CD4-positive, alpha-beta T cell (primary cell): ENCODE data around the gene PGAP1. TPM values are rescaled to one million over a fixed set of nuclear protein-coding genes. Genes with fewer than 3 reads are reported as not detected.

Source experiments
- ATAC-seq: fragments of 200-7000 bp; cut with Tn5 transposase; one replicate; pipeline ENCODE4 v1.10.0; 2022; ENCODE audit warnings: mild to moderate bottlenecking; ENCODE audit not compliant: poor library complexity
- CTCF ChIA-PET: fragments of 350-600 bp; sonication (Branson Sonifier 250); formaldehyde crosslinking; loops from one replicate; lab custom pipeline; 2021; ENCODE audit warnings: antibody characterized with exemption, inconsistent platforms; lab: Charles Lee
- POLR2A ChIA-PET: fragments of 350-600 bp; sonication (Branson Sonifier 250); formaldehyde crosslinking; loops from one replicate; lab custom pipeline; 2021; ENCODE audit warnings: antibody characterized with exemption, inconsistent platforms; lab: Charles Lee
- DNase-seq, 14 experiments: peaks; one replicate each; pipeline ENCODE4 v3.0.0-alpha.2; 2013 to 2020; ENCODE audit warnings: mixed read lengths in 2 of 14
- H3K27ac ChIP-seq, 2 donors: one replicate each; pipeline versions ENCODE4 v1.5.1 to v1.7.0; 2013; ENCODE audit warnings: low read length in 2 of 2, low read depth in 1 of 2, mild to moderate bottlenecking in 1 of 2
- H3K27me3 ChIP-seq, 2 experiments: 1 replicate in 1 of 2; 2 replicates in 1 of 2; pipeline versions ENCODE4 v1.6.1 to v1.7.0; 2013; ENCODE audit warnings: low read length in 2 of 2, control low read depth in 1 of 2, mild to moderate bottlenecking in 1 of 2, moderate library complexity in 1 of 2; ENCODE audit not compliant: insufficient read depth in 2 of 2, control insufficient read depth in 1 of 2
- H3K36me3 ChIP-seq: one replicate; pipeline ENCODE4 v1.6.1; 2013; ENCODE audit warnings: low read length, control low read depth; ENCODE audit not compliant: insufficient read depth
- H3K4me1 ChIP-seq: one replicate; pipeline ENCODE4 v1.6.1; 2013; ENCODE audit warnings: low read length, control low read depth; ENCODE audit not compliant: insufficient read depth
- H3K4me3 ChIP-seq: one replicate; pipeline ENCODE4 v1.5.1; 2013; ENCODE audit warnings: mild to moderate bottlenecking, low read length, moderate library complexity
- H3K9me3 ChIP-seq, 2 experiments: 1 replicate in 1 of 2; 2 replicates in 1 of 2; pipeline versions ENCODE4 v1.6.1 to v1.7.0; 2013; ENCODE audit warnings: low read length in 2 of 2, mild to moderate bottlenecking in 2 of 2, control low read depth in 1 of 2, moderate library complexity in 1 of 2; ENCODE audit not compliant: control insufficient read depth in 1 of 2, insufficient read depth in 1 of 2
- H3K27ac Mint-ChIP-seq: one replicate; pipeline ENCODE4 v1.8.0; 2020; ENCODE audit warnings: mixed read lengths
- H3K27me3 Mint-ChIP-seq: one replicate; pipeline ENCODE4 v1.8.0; 2021; ENCODE audit warnings: mixed read lengths
- H3K36me3 Mint-ChIP-seq: one replicate; pipeline ENCODE4 v1.8.0; 2021; ENCODE audit warnings: low read depth, mixed read lengths
- H3K4me1 Mint-ChIP-seq: one replicate; pipeline ENCODE4 v1.8.0; 2021; ENCODE audit warnings: low read depth, mixed read lengths
- H3K4me3 Mint-ChIP-seq: one replicate; pipeline ENCODE4 v1.8.0; 2020; ENCODE audit warnings: mild to moderate bottlenecking, mixed read lengths
- H3K9me3 Mint-ChIP-seq: one replicate; pipeline ENCODE4 v1.8.0; 2020; ENCODE audit warnings: mixed read lengths
- intact Hi-C, 2 experiments: fragments of 100-400 bp; cut with DNase I in 1 of 2; cut with micrococcal nuclease in 1 of 2; formaldehyde crosslinking; loops; one replicate each; pipeline versions ENCODE4 v1.15.1 to v1.9.0; 2023 to 2025; cut with DNase I, micrococcal nuclease
- total RNA-seq, 174 experiments: library from RNA in 2 of 174; stranded (reverse) in 2 of 174; gene quantifications; one replicate each; pipeline ENCODE4 v1.2.3 and lab custom pipeline; 2021 to 2026
- TF ChIP-seq, protein P1 (sequence below): fragments of 200-600 bp; IDR thresholded peaks from one replicate; pipeline ENCODE4 v1.8.0; 2022; ENCODE audit warnings: antibody characterized with exemption, mild to moderate bottlenecking

The PGAP1 gene
- total RNA-seq, 2 experiments from 2014 or later = 10.3 to 11.3 TPM

DNA sequence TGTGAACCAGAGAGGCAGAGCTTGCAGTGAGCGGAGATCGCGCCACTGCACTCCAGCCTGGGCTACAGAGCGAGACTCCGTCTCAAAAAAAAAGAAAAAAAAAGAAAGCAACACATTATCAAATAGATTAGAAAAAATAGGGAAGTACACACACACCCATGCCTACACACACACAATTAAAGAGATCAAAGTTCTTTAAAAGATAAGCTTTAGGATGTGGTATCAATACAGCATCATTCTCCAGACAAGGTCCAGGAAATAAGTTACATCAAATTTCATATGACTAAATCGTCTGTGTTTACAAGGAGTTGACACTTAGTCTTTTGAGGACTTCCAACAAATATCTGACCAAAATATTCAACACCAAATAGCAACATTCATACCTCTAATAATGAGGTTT is 25.7 kb downstream of the PGAP1 start:
- no peaks in the 10 kb centered on the region for H3K27me3 ChIP-seq
- H3K36me3 ChIP-seq = peaks cover 14% of the 10 kb centered on the region
- no peak for DNase-seq
- Mint-ChIP-seq H3K4me1 (no peaks in the 10 kb centered on the region), H3K27ac (no peak overlapping the region), H3K27me3 (no peaks in the 10 kb centered on the region), H3K36me3 (peaks cover 45% of the 10 kb centered on the region), H3K4me3 (no peak overlapping the region), H3K9me3 (no peaks in the 10 kb centered on the region)
- POLR2A ChIA-PET = no interaction called here
- H3K27ac ChIP-seq = no peak overlapping the region
- CTCF ChIA-PET = interaction anchor here (0.9 to 1.7 kb wide), 2 partner anchors 8 to 34 kb away, joined by 3 read pairs; no protein-coding TSS in a partner anchor
- no peaks in the 10 kb centered on the region for H3K9me3 ChIP-seq
- no peaks in the 10 kb centered on the region for H3K4me1 ChIP-seq
- no peak for ATAC-seq
- intact Hi-C loops = no loop called here
- TF ChIP-seq, protein P1, sequence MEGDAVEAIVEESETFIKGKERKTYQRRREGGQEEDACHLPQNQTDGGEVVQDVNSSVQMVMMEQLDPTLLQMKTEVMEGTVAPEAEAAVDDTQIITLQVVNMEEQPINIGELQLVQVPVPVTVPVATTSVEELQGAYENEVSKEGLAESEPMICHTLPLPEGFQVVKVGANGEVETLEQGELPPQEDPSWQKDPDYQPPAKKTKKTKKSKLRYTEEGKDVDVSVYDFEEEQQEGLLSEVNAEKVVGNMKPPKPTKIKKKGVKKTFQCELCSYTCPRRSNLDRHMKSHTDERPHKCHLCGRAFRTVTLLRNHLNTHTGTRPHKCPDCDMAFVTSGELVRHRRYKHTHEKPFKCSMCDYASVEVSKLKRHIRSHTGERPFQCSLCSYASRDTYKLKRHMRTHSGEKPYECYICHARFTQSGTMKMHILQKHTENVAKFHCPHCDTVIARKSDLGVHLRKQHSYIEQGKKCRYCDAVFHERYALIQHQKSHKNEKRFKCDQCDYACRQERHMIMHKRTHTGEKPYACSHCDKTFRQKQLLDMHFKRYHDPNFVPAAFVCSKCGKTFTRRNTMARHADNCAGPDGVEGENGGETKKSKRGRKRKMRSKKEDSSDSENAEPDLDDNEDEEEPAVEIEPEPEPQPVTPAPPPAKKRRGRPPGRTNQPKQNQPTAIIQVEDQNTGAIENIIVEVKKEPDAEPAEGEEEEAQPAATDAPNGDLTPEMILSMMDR = no peak
- H3K4me3 ChIP-seq = no peak overlapping the region

DNA sequence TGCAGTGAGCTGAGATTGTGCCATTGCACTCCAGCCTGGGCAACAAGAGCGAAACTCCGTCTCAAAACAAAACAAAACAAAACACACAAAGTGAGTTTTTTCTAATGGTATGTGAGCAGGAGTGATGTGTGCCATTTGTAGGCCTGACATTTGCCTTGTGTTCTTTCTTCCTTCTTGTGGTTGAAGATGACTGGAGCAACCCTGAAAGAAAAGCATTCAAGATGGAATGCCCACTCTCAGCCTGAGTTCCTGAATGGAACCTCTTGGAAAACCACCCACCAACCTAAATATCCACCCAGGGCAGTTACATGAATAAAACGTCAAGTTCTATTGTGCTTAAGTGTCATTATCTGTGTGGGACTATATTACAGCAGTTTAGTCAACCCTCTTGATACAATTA is 26.5 kb downstream of the PGAP1 start:
- peaks cover 52% of the 10 kb centered on the region for H3K36me3 Mint-ChIP-seq
- no peak overlapping the region for H3K4me3 ChIP-seq
- POLR2A ChIA-PET = no interaction called here
- H3K4me1 ChIP-seq = no peaks in the 10 kb centered on the region
- H3K27ac Mint-ChIP-seq = no peak overlapping the region
- ATAC-seq (no peak), DNase-seq (no peak)
- CTCF ChIA-PET = interaction anchor here (0.9 kb wide), 1 partner anchor 35 kb away, joined by 3 read pairs; no protein-coding TSS in a partner anchor
- intact Hi-C loops = no loop called here
- no peaks in the 10 kb centered on the region for H3K9me3 Mint-ChIP-seq
- peaks cover 20% of the 10 kb centered on the region for H3K36me3 ChIP-seq
- no peak overlapping the region for H3K4me3 Mint-ChIP-seq
- H3K9me3 ChIP-seq = no peaks in the 10 kb centered on the region
- TF ChIP-seq, protein P1 = no peak
- no peaks in the 10 kb centered on the region for H3K27me3 ChIP-seq
- no peaks in the 10 kb centered on the region for H3K27me3 Mint-ChIP-seq
- no peaks in the 10 kb centered on the region for H3K4me1 Mint-ChIP-seq
- H3K27ac ChIP-seq = no peak overlapping the region

DNA sequence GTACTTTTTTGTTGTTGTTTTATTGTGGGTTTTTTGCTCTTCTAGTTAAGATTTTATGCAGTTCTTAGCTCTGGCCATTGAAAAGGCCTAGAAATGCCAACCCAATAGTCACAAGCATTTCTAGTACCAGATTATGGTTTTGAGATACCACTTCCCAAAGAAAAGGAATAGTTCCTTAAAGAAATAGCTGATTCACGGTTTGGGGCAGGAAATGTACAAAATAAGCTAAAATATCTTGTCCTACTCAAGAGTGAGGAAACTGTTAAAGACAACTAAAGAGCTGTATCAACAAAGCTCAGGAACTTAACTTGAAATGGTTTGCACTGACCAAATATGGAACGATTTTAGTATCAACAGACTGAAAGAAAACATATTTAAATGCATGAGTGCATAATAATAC is 35.4 kb downstream of the PGAP1 start:
- no peak overlapping the region for H3K27ac ChIP-seq
- H3K9me3 ChIP-seq = no peaks in the 10 kb centered on the region
- H3K27me3 ChIP-seq = no peaks in the 10 kb centered on the region
- peaks cover 7% of the 10 kb centered on the region for H3K36me3 ChIP-seq
- Mint-ChIP-seq H3K27me3 (no peaks in the 10 kb centered on the region), H3K36me3 (peaks cover 50% of the 10 kb centered on the region), H3K9me3 (no peaks in the 10 kb centered on the region), H3K4me3 (no peak overlapping the region), H3K4me1 (no peaks in the 10 kb centered on the region), H3K27ac (no peak overlapping the region)
- ATAC-seq (no peak), DNase-seq (no peak)
- no peaks in the 10 kb centered on the region for H3K4me1 ChIP-seq
- POLR2A ChIA-PET = no interaction called here
- no peak overlapping the region for H3K4me3 ChIP-seq
- TF ChIP-seq, protein P1 = no peak
- intact Hi-C loops = no loop called here
- CTCF ChIA-PET = no interaction called here
